Stomach (tissue), 4 donors: ENCODE results near the gene SPDYE2B.
"Not testable (repeated sequence)": the region's sequence is repeated elsewhere in the genome, so short reads cannot be mapped to it uniquely, and the experiment has no call there.

Source experiments
- CTCF ChIP-seq, 7 experiments: fragments of 450-650 bp in 4 of 7; fragments of 200-600 bp in 3 of 7; sonication (generic) in 3 of 7; IDR thresholded peaks; one replicate each; pipeline ENCODE4 v1.5.1; 2016 to 2019; ENCODE audit warnings: antibody characterized with exemption in 7 of 7, control low read depth in 2 of 7, mild to moderate bottlenecking in 1 of 7
- EP300 ChIP-seq: sonication (generic); formaldehyde crosslinking; IDR thresholded peaks from one replicate; pipeline ENCODE4 v1.6.1; 2017; ENCODE audit warnings: antibody characterized with exemption
- POLR2A ChIP-seq, 4 donors: fragments of 450-650 bp; IDR thresholded peaks; one replicate each; pipeline ENCODE4 v1.6.1; 2016; ENCODE audit warnings: antibody characterized with exemption in 4 of 4, control low read depth in 2 of 4, mild to moderate bottlenecking in 1 of 4, moderate library complexity in 1 of 4

GRCh38 chr7:102604431-102605145, 45.5 kb upstream of the SPDYE2B start:
- TF ChIP-seq CTCF (IDR thresholded peaks at IDR 0.05); EP300; POLR2A (IDR thresholded peaks at IDR 0.05): not testable (repeated sequence)
